ENCODE data around the gene PRPF6.

Gene PRPF6

GRCh38 chr20:64051561-64052325 lies 70.8 kb downstream of the PRPF6 start:
- DNase-seq: no peak

GRCh38 chr20:64052326-64052722 lies 71.4 kb downstream of the PRPF6 start:
- no peak for DNase-seq

GRCh38 chr20:64052987-64053840 lies 72.3 kb downstream of the PRPF6 start:
- DNase-seq: no peak

- no peak for DNase-seq
Observed at GRCh38 chr20:64053841-64054661, 73.1 kb downstream of the PRPF6 start.

GRCh38 chr20:64055396-64055892 lies 74.5 kb downstream of the PRPF6 start:
- DNase-seq: no peak

- no peak for DNase-seq
Observed at GRCh38 chr20:64055893-64056638, 75.1 kb downstream of the PRPF6 start.

GRCh38 chr20:64056639-64056888 lies 75.6 kb downstream of the PRPF6 start:
- DNase-seq: no peak

GRCh38 chr20:64056889-64057627 lies 76.1 kb downstream of the PRPF6 start:
- DNase-seq: no peak

GRCh38 chr20:64057628-64058498 lies 76.9 kb downstream of the PRPF6 start:
- peak; percentile 84 for DNase-seq

GRCh38 chr20:64058536-64058935 lies 77.6 kb downstream of the PRPF6 start:
- no peak for DNase-seq

GRCh38 chr20:64062276-64062595 lies 81.3 kb downstream of the PRPF6 start:
- no peak for DNase-seq

- DNase-seq: peak; percentile 96
Observed at GRCh38 chr20:64062596-64063388, 81.9 kb downstream of the PRPF6 start, which contains the start of gene TCEA2. Gene TCEA2, plus strand, starts transcription at chr20:64063198. Its CDS starts 115 bp downstream, at chr20:64063313.

- peak; percentile 47 for DNase-seq
Observed at GRCh38 chr20:64063389-64064144, 82.6 kb downstream of the PRPF6 start.

GRCh38 chr20:64064145-64064698 lies 83.3 kb downstream of the PRPF6 start:
- DNase-seq: no peak

- no peak for DNase-seq
Observed at GRCh38 chr20:64065062-64065973, 84.4 kb downstream of the PRPF6 start.

GRCh38 chr20:64065974-64066343 lies 85.0 kb downstream of the PRPF6 start:
- no peak for DNase-seq

GRCh38 chr20:64067005-64067632 lies 86.2 kb downstream of the PRPF6 start:
- DNase-seq: no peak
